H1 (cell line): ENCODE measurements around the gene UBE2O.

Experiments
- EZH2 ChIP-seq: fragments of 200-600 bp; sonication (generic); IDR thresholded peaks from 2 replicates; pipeline ENCODE4 v1.7.1; 2012; ENCODE audit warnings: low read depth, mild to moderate bottlenecking, moderate library complexity, low read length, inconsistent platforms; ENCODE audit not compliant: severe bottlenecking
- FOSL1 ChIP-seq: IDR thresholded peaks from 2 replicates; pipeline ENCODE4 v1.6.1; 2011; ENCODE audit warnings: mild to moderate bottlenecking, low read depth, low read length, moderate library complexity; ENCODE audit not compliant: insufficient read depth
- JUND ChIP-seq: IDR thresholded peaks from 2 replicates; pipeline ENCODE4 v1.6.1; 2011; ENCODE audit warnings: mild to moderate bottlenecking, improper control_type of control experiment, low read length
- POLR2A ChIP-seq, 2 experiments: IDR thresholded peaks; 1 replicate in 1 of 2; 2 replicates in 1 of 2; pipeline ENCODE4 v1.6.1; 2011; ENCODE audit warnings: low read depth in 2 of 2, low read length in 2 of 2, mild to moderate bottlenecking in 2 of 2; ENCODE audit errors: control extremely low read depth in 1 of 2
- POLR2AphosphoS5 ChIP-seq: IDR thresholded peaks from 2 replicates; pipeline ENCODE4 v1.6.1; 2011; ENCODE audit warnings: low read depth, low read length
- SP1 ChIP-seq: IDR thresholded peaks from 2 replicates; pipeline ENCODE4 v1.6.1; 2011; ENCODE audit warnings: low read depth, low read length
- SUZ12 ChIP-seq: fragments of 200-600 bp; sonication (generic); IDR thresholded peaks from 2 replicates; pipeline ENCODE4 v1.6.1; 2012; ENCODE audit warnings: mild to moderate bottlenecking, inconsistent platforms, low read length, moderate library complexity, mixed read lengths
- TAF1 ChIP-seq: IDR thresholded peaks from 2 replicates; pipeline ENCODE4 v1.6.1; 2011; ENCODE audit warnings: mild to moderate bottlenecking, low read depth, low read length
- TEAD4 ChIP-seq: IDR thresholded peaks from 2 replicates; pipeline ENCODE4 v1.6.1; 2012; ENCODE audit warnings: low read depth, low read length, inconsistent platforms, mixed read lengths
- ZNF274 ChIP-seq: IDR thresholded peaks from 2 replicates; pipeline ENCODE4 v1.7.0; 2012; ENCODE audit warnings: low read length, borderline replicate concordance; ENCODE audit errors: extremely low read depth
- TF ChIP-seq, protein P1 (sequence below), 3 experiments: IDR thresholded peaks; 1 replicate in 2 of 3; 2 replicates in 1 of 3; pipeline versions ENCODE4 v1.5.1 to v1.6.1; 2011; ENCODE audit warnings: low read length in 3 of 3, mild to moderate bottlenecking in 3 of 3, inconsistent platforms in 2 of 3, low read depth in 1 of 3, moderate library complexity in 1 of 3; ENCODE audit not compliant: insufficient read depth in 1 of 3; ENCODE audit errors: control extremely low read depth in 1 of 3

DNA sequence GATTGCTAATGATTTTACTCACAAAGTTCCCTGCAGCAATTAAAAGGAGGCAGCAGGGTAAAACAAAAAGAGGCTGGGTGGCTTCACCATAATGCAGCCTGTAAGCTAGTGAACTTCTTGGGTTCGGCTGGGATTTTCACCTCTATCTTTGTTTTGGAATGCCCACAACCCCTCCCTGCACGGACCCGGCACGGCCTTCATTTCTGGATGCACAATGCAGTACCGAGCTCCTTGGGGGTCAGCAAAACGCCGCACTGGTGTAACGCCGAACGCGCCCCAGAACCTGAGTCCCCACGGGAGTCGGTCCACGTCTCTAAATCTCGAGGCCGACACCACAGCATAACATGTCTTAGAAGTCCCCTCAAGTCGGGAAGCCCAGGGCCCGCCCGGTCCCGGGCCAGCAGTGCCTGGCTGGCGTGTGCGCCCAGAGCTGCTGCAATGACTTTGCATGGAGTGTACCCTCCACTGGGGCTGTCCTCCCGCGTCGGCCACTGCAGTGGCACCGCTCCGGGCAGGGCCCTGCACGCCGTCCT lies 759 bp downstream of the UBE2O start:
- TF ChIP-seq EZH2 (no peak), SUZ12 (no peak), ZNF274 (no peak), POLR2A (IDR thresholded peaks at IDR 0.05; ENCODE audit: control extremely low read depth in 1 of 2, low read depth in 2 of 2, low read length in 2 of 2) (no peak), TEAD4 (no peak), JUND (no peak), FOSL1 (no peak), SP1 (no peak), POLR2AphosphoS5 (no peak), TAF1 (no peak)
- TF ChIP-seq, protein P1, sequence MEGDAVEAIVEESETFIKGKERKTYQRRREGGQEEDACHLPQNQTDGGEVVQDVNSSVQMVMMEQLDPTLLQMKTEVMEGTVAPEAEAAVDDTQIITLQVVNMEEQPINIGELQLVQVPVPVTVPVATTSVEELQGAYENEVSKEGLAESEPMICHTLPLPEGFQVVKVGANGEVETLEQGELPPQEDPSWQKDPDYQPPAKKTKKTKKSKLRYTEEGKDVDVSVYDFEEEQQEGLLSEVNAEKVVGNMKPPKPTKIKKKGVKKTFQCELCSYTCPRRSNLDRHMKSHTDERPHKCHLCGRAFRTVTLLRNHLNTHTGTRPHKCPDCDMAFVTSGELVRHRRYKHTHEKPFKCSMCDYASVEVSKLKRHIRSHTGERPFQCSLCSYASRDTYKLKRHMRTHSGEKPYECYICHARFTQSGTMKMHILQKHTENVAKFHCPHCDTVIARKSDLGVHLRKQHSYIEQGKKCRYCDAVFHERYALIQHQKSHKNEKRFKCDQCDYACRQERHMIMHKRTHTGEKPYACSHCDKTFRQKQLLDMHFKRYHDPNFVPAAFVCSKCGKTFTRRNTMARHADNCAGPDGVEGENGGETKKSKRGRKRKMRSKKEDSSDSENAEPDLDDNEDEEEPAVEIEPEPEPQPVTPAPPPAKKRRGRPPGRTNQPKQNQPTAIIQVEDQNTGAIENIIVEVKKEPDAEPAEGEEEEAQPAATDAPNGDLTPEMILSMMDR (IDR thresholded peaks at IDR 0.05; ENCODE audit: control extremely low read depth in 1 of 3, insufficient read depth in 1 of 3, low read depth in 1 of 3, low read length in 3 of 3) = no peak
